ENCODE results near the gene RET. TPM values are rescaled to one million over a fixed set of nuclear protein-coding genes. Genes with fewer than 3 reads are reported as not detected.

The RET gene
- total RNA-seq, 1 experiment from 2014 or later, result 68.0 TPM

DNA sequence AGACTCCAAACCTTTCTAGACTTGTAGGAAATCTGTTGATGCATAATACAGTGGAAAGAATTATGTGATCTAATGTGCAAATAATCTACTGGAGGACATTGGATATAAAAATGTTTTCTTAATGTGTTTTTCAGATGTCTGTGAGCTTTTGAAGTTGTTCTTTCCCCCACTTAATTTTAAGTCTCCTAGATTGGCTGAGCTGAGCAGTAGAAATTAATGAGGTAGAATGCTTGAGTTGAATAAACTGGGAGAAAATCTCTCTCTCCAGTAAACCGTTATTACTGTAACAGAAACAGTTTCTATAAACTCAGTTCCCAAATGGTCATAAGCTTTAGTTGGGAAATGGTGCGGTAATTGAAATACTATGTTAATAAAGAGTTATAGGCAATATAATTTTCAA is 77.0 kb downstream of the RET start:
- H3K9me3 ChIP-seq (ENCODE audit: low read depth, low read length, poor library complexity, severe bottlenecking), result no peaks in the 10 kb centered on the region
- H3K4me3 ChIP-seq (ENCODE audit: low read depth, low read length, poor library complexity, severe bottlenecking), result no peak overlapping the region
- H3K4me1 ChIP-seq (ENCODE audit: insufficient read depth, low read length, poor library complexity, severe bottlenecking), result peaks cover 6% of the 10 kb centered on the region
- H3K36me3 ChIP-seq (ENCODE audit: insufficient read depth, low read length, poor library complexity, severe bottlenecking), result no peaks in the 10 kb centered on the region
- CTCF ChIA-PET, result no interaction called here
- no TSS peak for BruUV-seq (replicated peaks)
- H3K27ac ChIP-seq (ENCODE audit: low read depth, low read length, poor library complexity, severe bottlenecking), result no peak overlapping the region
- no peak for DNase-seq (ENCODE audit: low spot score)
- no peak for TF ChIP-seq EZH2 (IDR thresholded peaks at IDR 0.05; ENCODE audit: borderline replicate concordance, low read depth, low read length, poor library complexity, severe bottlenecking)
- TF ChIP-seq, protein P1, sequence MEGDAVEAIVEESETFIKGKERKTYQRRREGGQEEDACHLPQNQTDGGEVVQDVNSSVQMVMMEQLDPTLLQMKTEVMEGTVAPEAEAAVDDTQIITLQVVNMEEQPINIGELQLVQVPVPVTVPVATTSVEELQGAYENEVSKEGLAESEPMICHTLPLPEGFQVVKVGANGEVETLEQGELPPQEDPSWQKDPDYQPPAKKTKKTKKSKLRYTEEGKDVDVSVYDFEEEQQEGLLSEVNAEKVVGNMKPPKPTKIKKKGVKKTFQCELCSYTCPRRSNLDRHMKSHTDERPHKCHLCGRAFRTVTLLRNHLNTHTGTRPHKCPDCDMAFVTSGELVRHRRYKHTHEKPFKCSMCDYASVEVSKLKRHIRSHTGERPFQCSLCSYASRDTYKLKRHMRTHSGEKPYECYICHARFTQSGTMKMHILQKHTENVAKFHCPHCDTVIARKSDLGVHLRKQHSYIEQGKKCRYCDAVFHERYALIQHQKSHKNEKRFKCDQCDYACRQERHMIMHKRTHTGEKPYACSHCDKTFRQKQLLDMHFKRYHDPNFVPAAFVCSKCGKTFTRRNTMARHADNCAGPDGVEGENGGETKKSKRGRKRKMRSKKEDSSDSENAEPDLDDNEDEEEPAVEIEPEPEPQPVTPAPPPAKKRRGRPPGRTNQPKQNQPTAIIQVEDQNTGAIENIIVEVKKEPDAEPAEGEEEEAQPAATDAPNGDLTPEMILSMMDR (conservative IDR thresholded peaks at IDR 0.05; ENCODE audit: low read depth, low read length), result no peak
- intact Hi-C loops (cut with micrococcal nuclease; ENCODE audit: unreplicated experiment), result no loop called here
- POLR2A ChIA-PET (ENCODE audit: low non-redundant PET), result no interaction called here
- no peaks in the 10 kb centered on the region for H3K27me3 ChIP-seq (replicated peaks; ENCODE audit: insufficient read depth, low read depth, low read length, poor library complexity)

DNA sequence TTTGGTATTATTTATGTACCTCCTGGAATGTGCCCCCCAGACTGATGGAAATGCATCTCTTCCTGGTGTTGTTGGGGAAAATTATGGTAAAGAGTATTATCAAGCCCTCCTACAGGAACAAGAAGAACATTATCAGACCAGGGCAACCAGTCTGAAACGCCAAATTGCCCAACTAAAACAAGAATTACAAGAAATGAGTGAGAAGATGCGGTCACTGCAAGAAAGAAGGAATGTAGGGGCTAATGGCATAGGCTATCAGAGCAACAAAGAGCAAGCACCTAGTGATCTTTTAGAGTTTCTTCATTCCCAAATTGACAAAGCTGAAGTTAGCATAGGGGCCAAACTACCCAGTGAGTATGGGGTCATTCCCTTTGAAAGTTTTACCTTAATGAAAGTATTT is 78.4 kb downstream of the RET start:
- Histone ChIP-seq H3K4me1 (ENCODE audit: insufficient read depth, low read length, poor library complexity, severe bottlenecking) (peaks cover 6% of the 10 kb centered on the region), H3K4me3 (ENCODE audit: low read depth, low read length, poor library complexity, severe bottlenecking) (no peak overlapping the region), H3K27ac (ENCODE audit: low read depth, low read length, poor library complexity, severe bottlenecking) (no peak overlapping the region), H3K36me3 (ENCODE audit: insufficient read depth, low read length, poor library complexity, severe bottlenecking) (no peaks in the 10 kb centered on the region), H3K9me3 (ENCODE audit: low read depth, low read length, poor library complexity, severe bottlenecking) (no peaks in the 10 kb centered on the region), H3K27me3 (replicated peaks; ENCODE audit: insufficient read depth, low read depth, low read length, poor library complexity) (no peaks in the 10 kb centered on the region)
- ChIA-PET POLR2A (ENCODE audit: low non-redundant PET) (no interaction called here), CTCF (no interaction called here)
- intact Hi-C loops (cut with micrococcal nuclease; ENCODE audit: unreplicated experiment), result no loop called here
- TF ChIP-seq, protein P1 (conservative IDR thresholded peaks at IDR 0.05; ENCODE audit: low read depth, low read length), result no peak
- no peak for TF ChIP-seq EZH2 (IDR thresholded peaks at IDR 0.05; ENCODE audit: borderline replicate concordance, low read depth, low read length, poor library complexity, severe bottlenecking)
- BruUV-seq (replicated peaks), result TSS peak; percentile 48
- no peak for DNase-seq (ENCODE audit: low spot score)

DNA sequence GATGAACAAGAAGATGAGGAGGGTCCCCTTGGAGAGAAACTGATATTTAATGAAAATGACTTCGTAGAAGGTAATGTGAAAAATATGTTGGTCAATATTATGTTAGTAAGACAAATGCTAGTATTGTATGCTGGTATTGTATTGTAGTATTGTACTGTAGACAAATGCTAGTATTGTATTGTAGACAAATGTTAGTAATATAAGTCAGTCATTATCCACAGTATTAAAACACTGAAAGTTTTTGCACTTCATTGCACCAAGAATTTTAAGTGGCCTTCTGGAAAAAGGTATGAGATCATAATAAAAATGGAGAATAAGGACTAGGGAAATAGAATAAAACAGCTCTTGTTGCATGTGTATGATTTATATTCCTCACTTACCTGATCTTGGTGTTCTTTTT is 78.9 kb downstream of the RET start:
- POLR2A ChIA-PET (ENCODE audit: low non-redundant PET), result no interaction called here
- no peaks in the 10 kb centered on the region for H3K27me3 ChIP-seq (replicated peaks; ENCODE audit: insufficient read depth, low read depth, low read length, poor library complexity)
- DNase-seq (ENCODE audit: low spot score), result no peak
- H3K4me3 ChIP-seq (ENCODE audit: low read depth, low read length, poor library complexity, severe bottlenecking), result no peak overlapping the region
- no TSS peak for BruUV-seq (replicated peaks)
- peaks cover 6% of the 10 kb centered on the region for H3K4me1 ChIP-seq (ENCODE audit: insufficient read depth, low read length, poor library complexity, severe bottlenecking)
- no peaks in the 10 kb centered on the region for H3K36me3 ChIP-seq (ENCODE audit: insufficient read depth, low read length, poor library complexity, severe bottlenecking)
- no peak overlapping the region for H3K27ac ChIP-seq (ENCODE audit: low read depth, low read length, poor library complexity, severe bottlenecking)
- TF ChIP-seq, protein P1 (conservative IDR thresholded peaks at IDR 0.05; ENCODE audit: low read depth, low read length), result no peak
- CTCF ChIA-PET, result no interaction called here
- intact Hi-C loops (cut with micrococcal nuclease; ENCODE audit: unreplicated experiment), result no loop called here
- no peaks in the 10 kb centered on the region for H3K9me3 ChIP-seq (ENCODE audit: low read depth, low read length, poor library complexity, severe bottlenecking)
